IMR-90 (cell line): ENCODE measurements around the gene TBX15. TPM values are rescaled to one million over a fixed set of nuclear protein-coding genes. Genes with fewer than 3 reads are reported as not detected.

ENCODE experiments used
- ATAC-seq: fragments of 200-7000 bp; cut with Tn5 transposase; 2 replicates; pipeline ENCODE4 v1.9.1; 2020; ENCODE audit warnings: low read depth, mild to moderate bottlenecking, moderate library complexity
- BruUV-seq: library from RNA; stranded (reverse); fragments of 400-500 nt; replicated peaks from 2 replicates; lab custom pipeline; 2021; lab: Mats Ljungman, UMichigan
- CTCF ChIA-PET: fragments of 300-600 bp; formaldehyde crosslinking; extraction: SDS; loops from one replicate; lab custom pipeline; 2021; ENCODE audit warnings: antibody characterized with exemption; lab: Yijun Ruan, JAX
- POLR2A ChIA-PET: fragments of 300-600 bp; sonication (Branson Sonifier 250); formaldehyde crosslinking; loops from one replicate; lab custom pipeline; 2022; ENCODE audit warnings: antibody characterized with exemption; ENCODE audit not compliant: unreplicated experiment; lab: Charles Lee
- DNase-seq: peaks from one replicate; pipeline ENCODE4 v3.0.0; 2013
- H2AFZ ChIP-seq: replicated peaks from 2 replicates; pipeline ENCODE3; 2013; ENCODE audit warnings: low read length, mild to moderate bottlenecking; ENCODE audit not compliant: poor library complexity
- H2AK5ac ChIP-seq: 2 replicates; pipeline ENCODE4 v1.6.1; 2013; ENCODE audit warnings: low read depth, low read length, inconsistent platforms
- H2AK9ac ChIP-seq: replicated peaks from 2 replicates; pipeline ENCODE3; 2013; ENCODE audit warnings: mild to moderate bottlenecking, low read depth, low read length, moderate library complexity; ENCODE audit not compliant: poor library complexity
- H2BK120ac ChIP-seq: 2 replicates; pipeline ENCODE4 v1.6.1; 2013; ENCODE audit warnings: low read depth, low read length, inconsistent platforms
- H2BK15ac ChIP-seq: 3 replicates; pipeline ENCODE4 v1.6.1; 2013; ENCODE audit warnings: low read depth, low read length, inconsistent platforms
- H2BK20ac ChIP-seq: 2 replicates; pipeline ENCODE4 v1.6.1; 2013; ENCODE audit warnings: low read depth, mild to moderate bottlenecking, inconsistent platforms, low read length, moderate library complexity
- H2BK5ac ChIP-seq: 2 replicates; pipeline ENCODE4 v1.6.1; 2013; ENCODE audit warnings: mild to moderate bottlenecking, low read depth, low read length, inconsistent platforms; ENCODE audit not compliant: poor library complexity, severe bottlenecking
- H3K14ac ChIP-seq: replicated peaks from 2 replicates; pipeline ENCODE4 v1.6.1; 2013; ENCODE audit warnings: low read depth, low read length, inconsistent platforms
- H3K18ac ChIP-seq: 2 replicates; pipeline ENCODE4 v1.6.1; 2013; ENCODE audit warnings: low read depth, low read length, control low read depth
- H3K23ac ChIP-seq: 2 replicates; pipeline ENCODE4 v1.6.1; 2013; ENCODE audit warnings: low read depth, low read length, inconsistent platforms
- H3K27ac ChIP-seq: 2 replicates; pipeline ENCODE4 v1.5.1; 2013; ENCODE audit warnings: mild to moderate bottlenecking, control low read depth, low read length; ENCODE audit not compliant: insufficient read depth
- H3K27me3 ChIP-seq: 2 replicates; pipeline ENCODE4 v1.6.1; 2013; ENCODE audit warnings: low read length; ENCODE audit not compliant: control insufficient read depth, insufficient read depth
- H3K36me3 ChIP-seq: 2 replicates; pipeline ENCODE4 v1.6.1; 2013; ENCODE audit warnings: low read length, mixed read lengths; ENCODE audit not compliant: control insufficient read depth, insufficient read depth
- H3K4ac ChIP-seq: 2 replicates; pipeline ENCODE4 v1.6.1; 2013; ENCODE audit warnings: low read depth, low read length, inconsistent platforms
- H3K4me1 ChIP-seq: 2 replicates; pipeline ENCODE4 v1.6.1; 2013; ENCODE audit warnings: low read length, mixed read lengths; ENCODE audit not compliant: control insufficient read depth, insufficient read depth
- H3K4me2 ChIP-seq: 2 replicates; pipeline ENCODE4 v1.6.1; 2013; ENCODE audit warnings: low read depth, mild to moderate bottlenecking, control low read depth, low read length, moderate library complexity
- H3K4me3 ChIP-seq: 2 replicates; pipeline ENCODE4 v1.5.1; 2013; ENCODE audit warnings: low read depth, mild to moderate bottlenecking, control low read depth, low read length, moderate library complexity; ENCODE audit not compliant: insufficient read depth
- H3K56ac ChIP-seq: 2 replicates; pipeline ENCODE4 v1.6.1; 2013; ENCODE audit warnings: low read length, inconsistent platforms; ENCODE audit not compliant: insufficient read depth; ENCODE audit errors: extremely low read depth
- H3K79me1 ChIP-seq, 2 experiments: 2 replicates each; pipeline ENCODE4 v1.6.1; 2013; ENCODE audit warnings: low read length in 2 of 2, inconsistent platforms in 1 of 2, low read depth in 1 of 2
- H3K9ac ChIP-seq: 2 replicates; pipeline ENCODE4 v1.6.1; 2013; ENCODE audit warnings: low read depth, low read length, control low read depth
- H3K9me1 ChIP-seq: 2 replicates; pipeline ENCODE4 v1.6.1; 2013; ENCODE audit warnings: low read length, inconsistent platforms; ENCODE audit not compliant: insufficient read depth
- H3K9me3 ChIP-seq: 2 replicates; pipeline ENCODE4 v1.6.1; 2013; ENCODE audit warnings: low read length; ENCODE audit not compliant: control insufficient read depth, insufficient read depth
- H4K20me1 ChIP-seq: 2 replicates; pipeline ENCODE4 v1.6.1; 2013; ENCODE audit warnings: low read length, inconsistent platforms; ENCODE audit not compliant: insufficient read depth
- H4K5ac ChIP-seq: 2 replicates; pipeline ENCODE4 v1.6.1; 2013; ENCODE audit warnings: mild to moderate bottlenecking, low read depth, low read length, control low read depth
- H4K8ac ChIP-seq, 2 experiments: 2 replicates each; pipeline ENCODE4 v1.6.1; 2013; ENCODE audit warnings: low read depth in 2 of 2, low read length in 2 of 2, control low read depth in 1 of 2, inconsistent platforms in 1 of 2
- H4K91ac ChIP-seq: 2 replicates; pipeline ENCODE4 v1.6.1; 2013; ENCODE audit warnings: low read depth, low read length, inconsistent platforms; ENCODE audit not compliant: insufficient read depth
- BHLHE40 ChIP-seq: fragments of 150-350 bp; IDR thresholded peaks from 2 replicates; pipeline ENCODE4 v1.6.1; 2016; ENCODE audit warnings: mild to moderate bottlenecking, low read depth, low read length
- CHD1 ChIP-seq: IDR thresholded peaks from 2 replicates; pipeline ENCODE4 v1.6.1; 2012; ENCODE audit warnings: low read depth, low read length, improper control_type of control experiment
- MAZ ChIP-seq: IDR thresholded peaks from 2 replicates; pipeline ENCODE4 v1.6.1; 2012; ENCODE audit warnings: low read depth, mild to moderate bottlenecking, low read length, improper control_type of control experiment, moderate library complexity, borderline replicate concordance
- MXI1 ChIP-seq: IDR thresholded peaks from 2 replicates; pipeline ENCODE4 v1.6.1; 2012; ENCODE audit warnings: low read depth, mild to moderate bottlenecking, low read length, moderate library complexity, borderline replicate concordance
- POLR2A ChIP-seq: IDR thresholded peaks from 2 replicates; pipeline ENCODE4 v1.6.1; 2012; ENCODE audit warnings: mild to moderate bottlenecking, low read depth, low read length
- RFX5 ChIP-seq: IDR thresholded peaks from 2 replicates; pipeline ENCODE4 v1.8.0; 2012; ENCODE audit warnings: low read depth, mild to moderate bottlenecking, low read length, moderate library complexity
- SMC3 ChIP-seq: fragments of 150-350 bp; IDR thresholded peaks from 2 replicates; pipeline ENCODE4 v1.6.1; 2016; ENCODE audit warnings: low read depth, mild to moderate bottlenecking, antibody characterized with exemption, low read length, moderate library complexity
- WGBS, 2 experiments: methylation state at CpG; one replicate each; pipeline versions ENCODE4 v1.1.5 to v1.1.7; 2013; ENCODE audit warnings: missing lambda C conversion rate in 2 of 2; ENCODE audit not compliant: insufficient read length in 1 of 2; ENCODE audit errors: extremely low coverage in 2 of 2; 5-methylcytosine and 5-hydroxymethylcytosine counted together
- dilution Hi-C: fragments of 300-500 bp; cut with HindIII; formaldehyde crosslinking; loops from one replicate; pipeline ENCODE4 v1.14.3; 2018; ENCODE audit warnings: low sequenced_read_pairs; ENCODE audit not compliant: unreplicated experiment
- in situ Hi-C: fragments of 300-500 bp; cut with MboI; formaldehyde crosslinking; loops from 3 replicates; pipeline ENCODE4 v1.14.3; 2019; ENCODE audit warnings: low sequenced_read_pairs, inconsistent platforms, mixed read lengths
- intact Hi-C: fragments of 100-400 bp; cut with micrococcal nuclease; formaldehyde crosslinking; loops from 2 replicates; pipeline ENCODE4 v1.10.0; 2022
- polyA plus RNA-seq, 3 experiments: library from polyadenylated mRNA; depleted of rRNA; stranded (reverse); fragments of >200 nt; gene quantifications; 2 replicates each; pipeline ENCODE4 v1.2.3, GENCODE V29; 2012; ENCODE audit warnings: low replicate concordance in 1 of 3
- total RNA-seq: library from RNA; depleted of rRNA; stranded (reverse); fragments of >200 nt; gene quantifications from 2 replicates; pipeline ENCODE4 v1.2.3, GENCODE V29; 2012
- TF ChIP-seq, protein P1 (sequence below): conservative IDR thresholded peaks from 2 replicates; pipeline ENCODE4 v1.5.1; 2012; ENCODE audit warnings: mild to moderate bottlenecking, low read depth, low read length, improper control_type of control experiment
- TF ChIP-seq, protein P2 (sequence below): fragments of 150-350 bp; IDR thresholded peaks from 2 replicates; pipeline ENCODE4 v1.6.1; 2017; ENCODE audit warnings: mild to moderate bottlenecking, antibody characterized with exemption, low read length, low read depth

Gene TBX15
- total and polyA plus RNA-seq, 2 of the 4 experiments (the other 2 are of a cell fraction), result not detected

- Histone ChIP-seq H3K4me2 (no peak overlapping the region), H3K36me3 (no peaks in the 10 kb centered on the region), H3K14ac (no peak overlapping the region), H3K18ac (no peak overlapping the region), H2AFZ (no peak overlapping the region), H2BK15ac (no peak overlapping the region), H2AK9ac (no peak overlapping the region), H3K27ac (no peak overlapping the region), H2BK20ac (no peak overlapping the region), H3K9me3 (no peaks in the 10 kb centered on the region), H2BK5ac (no peak overlapping the region), H3K56ac (no peak overlapping the region), H3K79me1 (no peaks in the 10 kb centered on the region), H3K23ac (no peak overlapping the region), H4K20me1 (no peaks in the 10 kb centered on the region), H3K4ac (no peak overlapping the region), H3K27me3 (no peaks in the 10 kb centered on the region), H2BK120ac (no peak overlapping the region), H3K4me3 (no peak overlapping the region), H3K9ac (no peak overlapping the region), H4K91ac (no peak overlapping the region), H3K9me1 (no peaks in the 10 kb centered on the region), H3K4me1 (no peaks in the 10 kb centered on the region), H4K8ac (no peak overlapping the region), H4K5ac (no peak overlapping the region), H2AK5ac (no peak overlapping the region)
- intact Hi-C loops, result no loop called here
- TF ChIP-seq POLR2A, result no peak
- TF ChIP-seq MXI1, result no peak
- no peak for TF ChIP-seq RFX5
- TF ChIP-seq, protein P1, sequence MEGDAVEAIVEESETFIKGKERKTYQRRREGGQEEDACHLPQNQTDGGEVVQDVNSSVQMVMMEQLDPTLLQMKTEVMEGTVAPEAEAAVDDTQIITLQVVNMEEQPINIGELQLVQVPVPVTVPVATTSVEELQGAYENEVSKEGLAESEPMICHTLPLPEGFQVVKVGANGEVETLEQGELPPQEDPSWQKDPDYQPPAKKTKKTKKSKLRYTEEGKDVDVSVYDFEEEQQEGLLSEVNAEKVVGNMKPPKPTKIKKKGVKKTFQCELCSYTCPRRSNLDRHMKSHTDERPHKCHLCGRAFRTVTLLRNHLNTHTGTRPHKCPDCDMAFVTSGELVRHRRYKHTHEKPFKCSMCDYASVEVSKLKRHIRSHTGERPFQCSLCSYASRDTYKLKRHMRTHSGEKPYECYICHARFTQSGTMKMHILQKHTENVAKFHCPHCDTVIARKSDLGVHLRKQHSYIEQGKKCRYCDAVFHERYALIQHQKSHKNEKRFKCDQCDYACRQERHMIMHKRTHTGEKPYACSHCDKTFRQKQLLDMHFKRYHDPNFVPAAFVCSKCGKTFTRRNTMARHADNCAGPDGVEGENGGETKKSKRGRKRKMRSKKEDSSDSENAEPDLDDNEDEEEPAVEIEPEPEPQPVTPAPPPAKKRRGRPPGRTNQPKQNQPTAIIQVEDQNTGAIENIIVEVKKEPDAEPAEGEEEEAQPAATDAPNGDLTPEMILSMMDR, result no peak
- no peak for TF ChIP-seq CHD1
- TF ChIP-seq SMC3, result no peak
- no peak for TF ChIP-seq BHLHE40
- TF ChIP-seq MAZ, result no peak
- TF ChIP-seq, protein P2, sequence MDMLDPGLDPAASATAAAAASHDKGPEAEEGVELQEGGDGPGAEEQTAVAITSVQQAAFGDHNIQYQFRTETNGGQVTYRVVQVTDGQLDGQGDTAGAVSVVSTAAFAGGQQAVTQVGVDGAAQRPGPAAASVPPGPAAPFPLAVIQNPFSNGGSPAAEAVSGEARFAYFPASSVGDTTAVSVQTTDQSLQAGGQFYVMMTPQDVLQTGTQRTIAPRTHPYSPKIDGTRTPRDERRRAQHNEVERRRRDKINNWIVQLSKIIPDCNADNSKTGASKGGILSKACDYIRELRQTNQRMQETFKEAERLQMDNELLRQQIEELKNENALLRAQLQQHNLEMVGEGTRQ, result no peak
- dilution Hi-C loops, result no loop called here
- POLR2A ChIA-PET, result no interaction called here
- BruUV-seq, result no TSS peak
- DNase-seq, result no peak
- in situ Hi-C loops, result no loop called here
- CTCF ChIA-PET, result no interaction called here
- ATAC-seq, result no peak
- WGBS, 2 experiments, result 26% methylated on average over 6 of the region's 7 CpGs; no CpG with 5 or more reads in 1 of the 2 experiments
These were observed 28.0 kb downstream of the TBX15 start for GRCh38 chr1:118960026-118960561.
